PC-9 (cell line): ENCODE measurements around the gene DAAM1. TPM values are rescaled to one million over a fixed set of nuclear protein-coding genes. Genes with fewer than 3 reads are reported as not detected.

Experiments
- BruUV-seq: library from RNA; stranded (reverse); fragments of 400-500 nt; replicated peaks from 2 replicates; lab custom pipeline; 2021; lab: Mats Ljungman, UMichigan
- CTCF ChIA-PET: fragments of 300-600 bp; sonication (Branson Sonifier 250); formaldehyde crosslinking; loops from one replicate; lab custom pipeline; 2022; ENCODE audit warnings: antibody characterized with exemption; lab: Charles Lee
- POLR2A ChIA-PET: fragments of 300-600 bp; sonication (Branson Sonifier 250); formaldehyde crosslinking; loops from one replicate; lab custom pipeline; 2022; ENCODE audit warnings: antibody characterized with exemption; ENCODE audit not compliant: unreplicated experiment; lab: Charles Lee
- DNase-seq, 2 experiments: peaks; one replicate each; pipeline versions ENCODE4 v3.0.0 to v3.0.0-alpha.2; 2015 to 2022; ENCODE audit warnings: mixed read lengths in 1 of 2
- H2AFZ ChIP-seq: fragments of 200-600 bp; sonication (generic); 2 replicates; pipeline ENCODE4 v1.8.1; 2017; ENCODE audit warnings: antibody characterized with exemption
- H3F3A ChIP-seq: fragments of 200-600 bp; sonication (generic); 2 replicates; pipeline ENCODE4 v1.8.1; 2017; ENCODE audit warnings: antibody characterized with exemption, mild to moderate bottlenecking, low read depth; ENCODE audit not compliant: insufficient read depth
- H3K27ac ChIP-seq: fragments of 200-600 bp; sonication (generic); 2 replicates; pipeline ENCODE4 v1.6.1; 2016; ENCODE audit warnings: mixed run types
- H3K27me3 ChIP-seq: fragments of 200-600 bp; sonication (generic); 2 replicates; pipeline ENCODE4 v1.6.1; 2016; ENCODE audit warnings: low read depth, mixed run types; ENCODE audit not compliant: insufficient read depth
- H3K36me3 ChIP-seq: fragments of 200-600 bp; sonication (generic); 2 replicates; pipeline ENCODE4 v1.6.1; 2016; ENCODE audit warnings: low read depth, mixed run types
- H3K4me1 ChIP-seq: fragments of 200-600 bp; sonication (generic); replicated peaks from 2 replicates; pipeline ENCODE4 v1.6.1; 2016; ENCODE audit warnings: mixed run types; ENCODE audit not compliant: insufficient read depth
- H3K4me2 ChIP-seq: fragments of 200-600 bp; sonication (generic); 2 replicates; pipeline ENCODE4 v1.6.1; 2017; ENCODE audit warnings: mixed run types
- H3K4me3 ChIP-seq: fragments of 200-600 bp; sonication (generic); 2 replicates; pipeline ENCODE4 v1.6.1; 2016; ENCODE audit warnings: mixed run types
- H3K79me2 ChIP-seq: fragments of 200-600 bp; sonication (generic); 2 replicates; pipeline ENCODE4 v1.6.1; 2017; ENCODE audit warnings: low read depth, mixed run types
- H3K9me2 ChIP-seq: fragments of 200-600 bp; sonication (generic); 2 replicates; pipeline ENCODE4 v1.8.1; 2017; ENCODE audit warnings: mild to moderate bottlenecking; ENCODE audit not compliant: insufficient read depth
- H3K9me3 ChIP-seq: fragments of 200-600 bp; sonication (generic); 2 replicates; pipeline ENCODE4 v1.8.1; 2016; ENCODE audit warnings: low read depth; ENCODE audit not compliant: insufficient read depth
- H4K20me1 ChIP-seq: fragments of 200-600 bp; sonication (generic); 2 replicates; pipeline ENCODE4 v1.8.1; 2017; ENCODE audit not compliant: insufficient read depth
- EZH2 ChIP-seq: fragments of 200-600 bp; sonication (generic); IDR thresholded peaks from 2 replicates; pipeline ENCODE4 v1.8.0; 2017; ENCODE audit warnings: antibody characterized with exemption, low read depth
- intact Hi-C: fragments of 100-400 bp; cut with micrococcal nuclease; formaldehyde crosslinking; loops from one replicate; pipeline ENCODE4 v1.10.0; 2022; ENCODE audit not compliant: unreplicated experiment
- total RNA-seq: library from RNA; stranded (reverse); gene quantifications from 2 replicates; pipeline ENCODE4 v1.2.3, GENCODE V29; 2021
- TF ChIP-seq, protein P1 (sequence below): fragments of 200-600 bp; sonication (generic); conservative IDR thresholded peaks from 2 replicates; pipeline ENCODE4 v1.6.1; 2017; ENCODE audit warnings: mixed run types, antibody characterized with exemption, mild to moderate bottlenecking, moderate library complexity

DAAM1 gene
- total RNA-seq, 1 experiment from 2014 or later = 70.7 TPM

DNA sequence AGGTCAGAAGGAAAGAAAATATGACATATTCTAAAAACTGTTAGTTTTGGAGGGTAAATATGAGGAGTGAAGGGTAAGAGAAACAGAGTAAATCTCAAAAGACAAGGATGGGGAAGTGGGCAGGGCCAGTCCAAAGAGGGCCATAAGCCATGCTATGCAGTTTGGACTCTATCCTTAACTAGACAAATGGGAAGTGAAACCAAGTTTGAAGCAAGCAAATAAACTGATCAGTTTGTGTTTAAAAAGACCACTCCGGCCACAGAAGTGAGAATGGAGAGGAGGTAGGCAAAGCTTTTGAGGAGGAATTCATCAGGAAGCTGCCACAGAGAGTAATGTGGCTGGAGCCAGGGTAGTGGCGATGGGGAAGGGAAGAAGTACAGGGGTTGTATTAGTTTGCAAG, 37.5 kb upstream of the DAAM1 start:
- Histone ChIP-seq H3K79me2 (no peaks in the 10 kb centered on the region), H2AFZ (no peak overlapping the region), H3K9me2 (no peaks in the 10 kb centered on the region), H3K27me3 (no peaks in the 10 kb centered on the region), H3K27ac (no peak overlapping the region), H3F3A (no peaks in the 10 kb centered on the region), H3K4me1 (no peaks in the 10 kb centered on the region), H3K4me2 (no peak overlapping the region), H3K4me3 (no peak overlapping the region), H3K36me3 (no peaks in the 10 kb centered on the region), H3K9me3 (no peaks in the 10 kb centered on the region), H4K20me1 (no peaks in the 10 kb centered on the region)
- no peak for DNase-seq
- BruUV-seq = no TSS peak
- POLR2A ChIA-PET = no interaction called here
- intact Hi-C loops = no loop called here
- CTCF ChIA-PET = no interaction called here
- TF ChIP-seq EZH2 = no peak
- TF ChIP-seq, protein P1, sequence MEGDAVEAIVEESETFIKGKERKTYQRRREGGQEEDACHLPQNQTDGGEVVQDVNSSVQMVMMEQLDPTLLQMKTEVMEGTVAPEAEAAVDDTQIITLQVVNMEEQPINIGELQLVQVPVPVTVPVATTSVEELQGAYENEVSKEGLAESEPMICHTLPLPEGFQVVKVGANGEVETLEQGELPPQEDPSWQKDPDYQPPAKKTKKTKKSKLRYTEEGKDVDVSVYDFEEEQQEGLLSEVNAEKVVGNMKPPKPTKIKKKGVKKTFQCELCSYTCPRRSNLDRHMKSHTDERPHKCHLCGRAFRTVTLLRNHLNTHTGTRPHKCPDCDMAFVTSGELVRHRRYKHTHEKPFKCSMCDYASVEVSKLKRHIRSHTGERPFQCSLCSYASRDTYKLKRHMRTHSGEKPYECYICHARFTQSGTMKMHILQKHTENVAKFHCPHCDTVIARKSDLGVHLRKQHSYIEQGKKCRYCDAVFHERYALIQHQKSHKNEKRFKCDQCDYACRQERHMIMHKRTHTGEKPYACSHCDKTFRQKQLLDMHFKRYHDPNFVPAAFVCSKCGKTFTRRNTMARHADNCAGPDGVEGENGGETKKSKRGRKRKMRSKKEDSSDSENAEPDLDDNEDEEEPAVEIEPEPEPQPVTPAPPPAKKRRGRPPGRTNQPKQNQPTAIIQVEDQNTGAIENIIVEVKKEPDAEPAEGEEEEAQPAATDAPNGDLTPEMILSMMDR = no peak

DNA sequence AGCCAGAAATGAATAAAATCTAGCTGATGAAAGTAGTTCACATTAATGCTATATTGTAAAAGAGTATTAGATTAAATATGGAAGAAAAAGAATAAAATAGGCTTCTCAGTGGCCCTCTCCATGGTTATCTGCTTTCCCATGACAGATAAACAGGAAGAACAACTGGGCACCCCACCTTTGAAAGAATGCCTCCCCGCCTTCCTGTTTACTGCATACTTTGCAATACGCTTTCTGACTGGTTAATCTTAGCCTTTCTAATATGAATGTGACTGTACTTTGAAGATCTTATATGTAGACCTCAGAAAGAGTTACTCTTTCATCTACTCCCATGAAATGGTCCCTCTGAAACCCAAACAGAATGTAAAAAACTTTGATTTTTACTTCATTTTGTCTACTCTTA, 34.1 kb upstream of the DAAM1 start:
- H3K9me3 ChIP-seq = no peaks in the 10 kb centered on the region
- 0 out of 2 replicates have a peak overlapping the region, but pooled peaks have one; percentile 11 for H2AFZ ChIP-seq
- TF ChIP-seq, protein P1 = no peak
- no peak for TF ChIP-seq EZH2
- ChIA-PET POLR2A (no interaction called here), CTCF (no interaction called here)
- H3K27me3 ChIP-seq = no peaks in the 10 kb centered on the region
- no peak overlapping the region for H3K4me2 ChIP-seq
- no peaks in the 10 kb centered on the region for H3K9me2 ChIP-seq
- no peaks in the 10 kb centered on the region for H3K36me3 ChIP-seq
- no peak overlapping the region for H3K4me3 ChIP-seq
- DNase-seq = no peak
- intact Hi-C loops = no loop called here
- no TSS peak for BruUV-seq
- no peak overlapping the region for H3K27ac ChIP-seq
- H3K79me2 ChIP-seq = no peaks in the 10 kb centered on the region
- H4K20me1 ChIP-seq = no peaks in the 10 kb centered on the region
- no peaks in the 10 kb centered on the region for H3F3A ChIP-seq
- no peaks in the 10 kb centered on the region for H3K4me1 ChIP-seq

DNA sequence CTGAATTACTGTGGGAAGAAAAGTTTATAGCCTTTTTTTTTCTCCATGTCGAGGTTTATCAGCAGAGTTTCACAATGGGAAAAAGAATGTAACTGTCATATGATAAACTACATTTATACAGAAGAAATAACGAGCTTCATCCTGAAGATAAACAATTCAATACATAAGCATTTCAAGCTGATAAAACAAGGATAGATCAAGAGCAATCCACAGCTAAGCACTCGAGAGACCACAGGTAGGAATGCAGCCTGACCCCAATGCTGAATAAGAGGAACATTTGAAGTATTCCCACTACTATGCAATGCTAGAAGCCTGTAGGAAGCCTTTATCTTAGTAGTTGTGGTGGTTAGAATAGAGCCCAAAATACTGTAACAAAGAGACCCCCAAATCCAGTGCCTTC, 32.6 kb upstream of the DAAM1 start:
- no peak overlapping the region for H3K4me3 ChIP-seq
- DNase-seq = no peak
- H3K79me2 ChIP-seq = no peaks in the 10 kb centered on the region
- H3K9me3 ChIP-seq = no peaks in the 10 kb centered on the region
- no peaks in the 10 kb centered on the region for H3K36me3 ChIP-seq
- ChIA-PET CTCF (interaction anchor here (0.7 kb wide), 1 partner anchor 25 kb away, joined by 3 read pairs; no protein-coding TSS in a partner anchor), POLR2A (no interaction called here)
- H3K9me2 ChIP-seq = no peaks in the 10 kb centered on the region
- H2AFZ ChIP-seq = no peak overlapping the region
- H4K20me1 ChIP-seq = no peaks in the 10 kb centered on the region
- no peaks in the 10 kb centered on the region for H3F3A ChIP-seq
- no peaks in the 10 kb centered on the region for H3K27me3 ChIP-seq
- no peak overlapping the region for H3K4me2 ChIP-seq
- no peak overlapping the region for H3K27ac ChIP-seq
- BruUV-seq = no TSS peak
- H3K4me1 ChIP-seq = peaks cover under 1% of the 10 kb centered on the region
- TF ChIP-seq, protein P1 = no peak
- TF ChIP-seq EZH2 = no peak
- intact Hi-C loops = no loop called here
